Measurements from ENCODE around the gene LRIT1.

Gene LRIT1

GRCh38 chr10:84191106-84191505, 50.2 kb downstream of the LRIT1 start:
- no peak for DNase-seq

GRCh38 chr10:84190621-84191020, 50.7 kb downstream of the LRIT1 start:
- DNase-seq, result no peak

DNA sequence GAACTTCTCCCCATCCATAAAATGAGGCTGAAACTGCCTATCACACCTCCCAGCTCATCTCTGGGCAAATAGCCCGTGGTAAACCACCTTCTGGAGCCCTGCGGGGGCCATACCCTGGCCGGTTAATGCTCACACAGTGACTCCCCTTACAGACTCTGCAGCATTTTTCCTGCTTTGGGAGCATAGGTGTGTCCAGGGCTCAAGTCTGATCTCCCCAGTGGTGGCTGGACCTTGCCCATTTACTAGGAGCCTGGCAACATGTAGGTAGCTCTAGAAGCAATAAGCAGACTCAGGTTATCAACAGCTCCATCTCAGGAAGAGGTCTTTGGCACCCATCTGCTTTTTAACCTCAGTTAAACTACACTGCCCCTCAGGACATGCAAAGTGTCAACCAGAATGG, 52.5 kb downstream of the LRIT1 start:
- no peak for DNase-seq

DNA sequence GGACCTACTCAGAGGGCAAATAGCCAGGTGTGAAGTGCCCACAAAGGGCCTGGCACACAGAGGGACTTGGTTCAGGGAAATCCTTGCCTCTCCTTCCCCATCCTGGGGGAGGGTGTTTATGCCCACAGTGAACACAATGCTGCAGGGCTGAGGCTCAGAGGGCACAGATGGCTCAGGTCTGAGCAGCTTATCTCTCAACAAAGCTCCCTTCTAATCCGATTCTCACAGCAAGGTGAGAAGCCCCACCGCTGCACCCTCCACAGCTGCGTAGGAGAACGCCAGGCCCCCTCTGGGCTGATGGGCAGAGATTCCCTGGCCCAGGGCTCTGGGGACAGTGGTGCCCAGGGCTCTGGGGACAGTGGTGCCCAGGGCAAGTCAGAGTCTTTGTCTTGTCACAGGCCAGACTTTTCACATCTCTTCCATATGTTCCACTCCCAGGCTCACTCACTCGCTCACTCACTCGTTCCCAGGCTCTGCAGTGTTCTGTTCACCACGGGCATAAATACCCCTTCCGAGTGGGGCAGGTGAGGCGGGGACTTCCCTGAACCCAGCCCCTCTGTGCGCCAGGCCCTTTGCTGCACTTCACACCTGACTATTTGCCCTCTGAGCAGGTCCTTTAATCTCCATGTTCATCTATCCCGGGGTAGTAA, 55.7 kb downstream of the LRIT1 start:
- no peak for DNase-seq

DNA sequence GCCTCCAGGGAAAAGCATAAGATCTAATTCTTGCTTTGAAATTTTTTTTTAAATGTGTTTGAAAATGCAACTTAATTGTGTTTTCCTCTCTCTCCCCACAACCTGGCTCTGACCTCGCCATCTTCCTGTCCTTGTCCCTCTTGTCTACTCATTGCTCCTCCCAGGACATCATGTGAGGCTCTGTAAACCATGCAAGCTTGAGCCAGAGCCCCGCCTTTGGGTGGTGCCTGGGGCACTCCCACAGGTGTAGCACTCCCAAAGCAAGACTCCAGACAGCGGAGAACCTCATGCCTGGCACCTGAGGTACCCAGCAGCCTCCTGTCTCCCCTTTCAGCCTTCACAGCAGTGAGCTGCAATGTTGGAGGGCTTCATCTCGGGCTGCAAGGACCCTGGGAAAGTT, 56.8 kb downstream of the LRIT1 start:
- no peak for DNase-seq

- DNase-seq, result no peak
These were observed 59.7 kb downstream of the LRIT1 start for GRCh38 chr10:84181631-84182030.

Data from activated CD4-positive, alpha-beta T cell treated with anti-CD3 and anti-CD28 coated beads, Interleukin-2, amount 50 U/mL, for 48 hours (primary cell).